Caco-2 (cell line): ENCODE data around the gene STK26. TPM values are rescaled to one million over a fixed set of nuclear protein-coding genes. Genes with fewer than 3 reads are reported as not detected.

Experiments used
- BruUV-seq: library from RNA; stranded (reverse); fragments of 400-500 nt; replicated peaks from 2 replicates; lab custom pipeline; 2021; lab: Mats Ljungman, UMichigan
- CTCF ChIA-PET: fragments of 300-600 bp; sonication (Branson Sonifier 250); formaldehyde crosslinking; loops from one replicate; lab custom pipeline; 2022; ENCODE audit warnings: antibody characterized with exemption; lab: Charles Lee
- POLR2A ChIA-PET: fragments of 300-600 bp; sonication (Branson Sonifier 250); formaldehyde crosslinking; loops from one replicate; lab custom pipeline; 2022; ENCODE audit warnings: antibody characterized with exemption; lab: Charles Lee
- DNase-seq, 2 experiments: peaks; one replicate each; pipeline versions ENCODE4 v3.0.0 to v3.0.0-alpha.2; 2020 to 2022
- H3K27me3 ChIP-seq: replicated peaks from 2 replicates; pipeline ENCODE4 v1.6.0; 2011; ENCODE audit warnings: low read length; ENCODE audit not compliant: control insufficient read depth, insufficient read depth
- H3K36me3 ChIP-seq: 2 replicates; pipeline ENCODE4 v1.5.1; 2011; ENCODE audit warnings: low read length; ENCODE audit not compliant: control insufficient read depth, insufficient read depth
- H3K4me1 ChIP-seq: fragments of 250-450 bp; sonication (Bioruptor Pico); 2 replicates; pipeline ENCODE4 v1.5.1; 2020; ENCODE audit warnings: mild to moderate bottlenecking
- H3K4me3 ChIP-seq: 2 replicates; pipeline ENCODE4 v1.5.1; 2011; ENCODE audit warnings: low read depth, mild to moderate bottlenecking, control low read depth, low read length
- H3K9me3 ChIP-seq: fragments of 250-450 bp; sonication (Bioruptor Pico); 2 replicates; pipeline ENCODE4 v1.5.1; 2020; ENCODE audit warnings: mild to moderate bottlenecking, moderate library complexity
- H3K27ac Mint-ChIP-seq: one replicate; pipeline ENCODE4 v1.8.0; 2022; ENCODE audit warnings: mixed read lengths; ENCODE audit not compliant: unreplicated experiment
- H3K27me3 Mint-ChIP-seq: one replicate; pipeline ENCODE4 v1.8.0; 2022; ENCODE audit warnings: mixed read lengths; ENCODE audit not compliant: insufficient read depth, unreplicated experiment
- H3K36me3 Mint-ChIP-seq: one replicate; pipeline ENCODE4 v1.8.0; 2022; ENCODE audit warnings: mild to moderate bottlenecking, mixed read lengths; ENCODE audit not compliant: insufficient read depth, unreplicated experiment
- H3K4me1 Mint-ChIP-seq: one replicate; pipeline ENCODE4 v1.8.0; 2022; ENCODE audit warnings: low read depth, mixed read lengths; ENCODE audit not compliant: unreplicated experiment
- H3K4me3 Mint-ChIP-seq: one replicate; pipeline ENCODE4 v1.8.0; 2022; ENCODE audit warnings: mild to moderate bottlenecking, moderate library complexity, mixed read lengths; ENCODE audit not compliant: unreplicated experiment
- H3K9me3 Mint-ChIP-seq: one replicate; pipeline ENCODE4 v1.8.0; 2022; ENCODE audit warnings: mixed read lengths; ENCODE audit not compliant: unreplicated experiment
- CTCF ChIP-seq, 2 experiments: fragments of 200-600 bp in 1 of 2; IDR thresholded peaks; 1 replicate in 1 of 2; 2 replicates in 1 of 2; pipeline versions ENCODE4 v1.5.1 to v1.8.0; 2011 to 2022; ENCODE audit warnings: antibody characterized with exemption in 1 of 2, control low read depth in 1 of 2, inconsistent platforms in 1 of 2, low read depth in 1 of 2, low read length in 1 of 2, mild to moderate bottlenecking in 1 of 2, moderate library complexity in 1 of 2; ENCODE audit not compliant: insufficient read depth in 1 of 2, severe bottlenecking in 1 of 2, unreplicated experiment in 1 of 2
- intact Hi-C: fragments of 100-400 bp; cut with micrococcal nuclease; formaldehyde crosslinking; loops from one replicate; pipeline ENCODE4 v1.10.0; 2022; ENCODE audit not compliant: unreplicated experiment
- total RNA-seq: library from RNA; stranded (reverse); gene quantifications from 2 replicates; pipeline ENCODE4 v1.2.3, GENCODE V29; 2022

The STK26 gene
- total RNA-seq, 1 experiment from 2014 or later: 37.1 TPM

- Mint-ChIP-seq H3K27me3 (no peaks in the 10 kb centered on the region), H3K4me1 (peaks cover 13% of the 10 kb centered on the region), H3K4me3 (no peak overlapping the region), H3K36me3 (no peaks in the 10 kb centered on the region), H3K27ac (no peak overlapping the region), H3K9me3 (no peaks in the 10 kb centered on the region)
- Histone ChIP-seq H3K4me1 (peaks cover 6% of the 10 kb centered on the region; the same call in 1 of the 2 replicates), H3K36me3 (no peaks in the 10 kb centered on the region), H3K27me3 (no peaks in the 10 kb centered on the region), H3K4me3 (no peak overlapping the region), H3K9me3 (no peaks in the 10 kb centered on the region)
- no peak for TF ChIP-seq CTCF (IDR thresholded peaks at IDR 0.05; ENCODE audit: insufficient read depth in 1 of 2, low read depth in 1 of 2, low read length in 1 of 2, severe bottlenecking in 1 of 2, unreplicated experiment in 1 of 2)
- ChIA-PET CTCF (no interaction called here), POLR2A (no interaction called here)
- no peak for DNase-seq
- intact Hi-C loops: no loop called here
- no TSS peak for BruUV-seq
Measured at GRCh38 chrX:132037479-132037993, 14.4 kb downstream of the STK26 start.

GRCh38 chrX:132040066-132040465 is 17.0 kb downstream of the STK26 start:
- CTCF ChIA-PET: no interaction called here
- H3K4me1 ChIP-seq: no peaks in the 10 kb centered on the region
- Mint-ChIP-seq H3K4me3 (no peak overlapping the region), H3K9me3 (no peaks in the 10 kb centered on the region), H3K36me3 (no peaks in the 10 kb centered on the region), H3K27ac (no peak overlapping the region), H3K4me1 (peaks cover 7% of the 10 kb centered on the region), H3K27me3 (no peaks in the 10 kb centered on the region)
- TF ChIP-seq CTCF (IDR thresholded peaks at IDR 0.05; ENCODE audit: insufficient read depth in 1 of 2, low read depth in 1 of 2, low read length in 1 of 2, severe bottlenecking in 1 of 2, unreplicated experiment in 1 of 2): no peak
- BruUV-seq: no TSS peak
- no peak for DNase-seq
- no peaks in the 10 kb centered on the region for H3K27me3 ChIP-seq
- H3K36me3 ChIP-seq: no peaks in the 10 kb centered on the region
- intact Hi-C loops: no loop called here
- H3K9me3 ChIP-seq: no peaks in the 10 kb centered on the region
- POLR2A ChIA-PET: no interaction called here
- no peak overlapping the region for H3K4me3 ChIP-seq

- CTCF ChIA-PET: no interaction called here
- peaks cover 7% of the 10 kb centered on the region for H3K4me1 Mint-ChIP-seq
- no peak overlapping the region for H3K27ac Mint-ChIP-seq
- intact Hi-C loops: no loop called here
- no peaks in the 10 kb centered on the region for H3K27me3 ChIP-seq
- no peaks in the 10 kb centered on the region for H3K9me3 ChIP-seq
- no peaks in the 10 kb centered on the region for H3K9me3 Mint-ChIP-seq
- H3K36me3 Mint-ChIP-seq: no peaks in the 10 kb centered on the region
- H3K4me1 ChIP-seq: no peaks in the 10 kb centered on the region
- H3K4me3 Mint-ChIP-seq: no peak overlapping the region
- no TSS peak for BruUV-seq
- no peak for DNase-seq
- H3K4me3 ChIP-seq: no peak overlapping the region
- TF ChIP-seq CTCF (IDR thresholded peaks at IDR 0.05; ENCODE audit: insufficient read depth in 1 of 2, low read depth in 1 of 2, low read length in 1 of 2, severe bottlenecking in 1 of 2, unreplicated experiment in 1 of 2): no peak
- POLR2A ChIA-PET: no interaction called here
- H3K36me3 ChIP-seq: no peaks in the 10 kb centered on the region
- H3K27me3 Mint-ChIP-seq: no peaks in the 10 kb centered on the region
Measured at GRCh38 chrX:132041015-132041414, 17.9 kb downstream of the STK26 start.
